SKM-1 treated with dmso at 0.1 percent for 144 hours (cell line): ENCODE measurements around the gene UGT1A8.
"Not testable (repeated sequence)": the region's sequence is repeated elsewhere in the genome, so short reads cannot be mapped to it uniquely, and the experiment has no call there.

ENCODE experiments used
- DNase-seq: peaks from one replicate; lab custom pipeline; 2025; ENCODE audit not compliant: unreplicated experiment; lab: John Stamatoyannopoulos, UW

Gene UGT1A8

GRCh38 chr2:233713262-233713615, 95.8 kb downstream of the UGT1A8 start:
- no peak for DNase-seq

GRCh38 chr2:233714121-233714520, 96.7 kb downstream of the UGT1A8 start:
- DNase-seq = no peak

- no peak for DNase-seq
Observed at GRCh38 chr2:233718552-233718951, 101.1 kb downstream of the UGT1A8 start, which contains the start of gene UGT1A4. Gene UGT1A4 (plus strand): TSS chr2:233718736. CDS start chr2:233718821, 85 bp downstream.

GRCh38 chr2:233728723-233729301, 111.4 kb downstream of the UGT1A8 start, which contains the start of gene UGT1A3:
Gene UGT1A3 (plus strand): TSS chr2:233729042. CDS start chr2:233729127, 85 bp downstream.
- DNase-seq = no peak

GRCh38 chr2:233736868-233737653, 119.6 kb downstream of the UGT1A8 start:
- DNase-seq = not testable (repeated sequence)

- no peak for DNase-seq
Observed at GRCh38 chr2:233740870-233741269, 123.4 kb downstream of the UGT1A8 start.

- DNase-seq = no peak
Observed at GRCh38 chr2:233743464-233744259, 126.2 kb downstream of the UGT1A8 start.

- no peak for DNase-seq
Observed at GRCh38 chr2:233745073-233745755, 127.8 kb downstream of the UGT1A8 start.

- not testable (repeated sequence) for DNase-seq
Observed at GRCh38 chr2:233745838-233746237, 128.4 kb downstream of the UGT1A8 start.

- no peak for DNase-seq
Observed at GRCh38 chr2:233746475-233747282, 129.2 kb downstream of the UGT1A8 start.

- no peak for DNase-seq
Observed at GRCh38 chr2:233747283-233747544, 129.8 kb downstream of the UGT1A8 start.

GRCh38 chr2:233750689-233751088, 133.3 kb downstream of the UGT1A8 start:
- not testable (repeated sequence) for DNase-seq

GRCh38 chr2:233751212-233752009, 134.0 kb downstream of the UGT1A8 start:
- not testable (repeated sequence) for DNase-seq

GRCh38 chr2:233754872-233755611, 137.6 kb downstream of the UGT1A8 start:
- DNase-seq = no peak

GRCh38 chr2:233756429-233757081, 139.1 kb downstream of the UGT1A8 start:
- no peak for DNase-seq

- DNase-seq = no peak
Observed at GRCh38 chr2:233758141-233758540, 140.7 kb downstream of the UGT1A8 start.

GRCh38 chr2:233758849-233759248, 141.4 kb downstream of the UGT1A8 start:
- DNase-seq = no peak

- DNase-seq = no peak
Observed at GRCh38 chr2:233760043-233760442, 142.6 kb downstream of the UGT1A8 start, which contains the start of gene UGT1A1. Gene UGT1A1 (plus strand): TSS chr2:233760270. CDS start chr2:233760288, 18 bp downstream.
